Middle frontal gyrus (tissue), 1 donor: ENCODE results near the gene NF2.
A peak's percentile ranks its signal among the peaks of the same experiment; 100 is the strongest.

Source experiments
- DNase-seq: peaks from one replicate; pipeline ENCODE4 v3.0.0-alpha.2; 2015; ENCODE audit warnings: low spot score; ENCODE audit errors: extremely low spot score

NF2 gene

DNA sequence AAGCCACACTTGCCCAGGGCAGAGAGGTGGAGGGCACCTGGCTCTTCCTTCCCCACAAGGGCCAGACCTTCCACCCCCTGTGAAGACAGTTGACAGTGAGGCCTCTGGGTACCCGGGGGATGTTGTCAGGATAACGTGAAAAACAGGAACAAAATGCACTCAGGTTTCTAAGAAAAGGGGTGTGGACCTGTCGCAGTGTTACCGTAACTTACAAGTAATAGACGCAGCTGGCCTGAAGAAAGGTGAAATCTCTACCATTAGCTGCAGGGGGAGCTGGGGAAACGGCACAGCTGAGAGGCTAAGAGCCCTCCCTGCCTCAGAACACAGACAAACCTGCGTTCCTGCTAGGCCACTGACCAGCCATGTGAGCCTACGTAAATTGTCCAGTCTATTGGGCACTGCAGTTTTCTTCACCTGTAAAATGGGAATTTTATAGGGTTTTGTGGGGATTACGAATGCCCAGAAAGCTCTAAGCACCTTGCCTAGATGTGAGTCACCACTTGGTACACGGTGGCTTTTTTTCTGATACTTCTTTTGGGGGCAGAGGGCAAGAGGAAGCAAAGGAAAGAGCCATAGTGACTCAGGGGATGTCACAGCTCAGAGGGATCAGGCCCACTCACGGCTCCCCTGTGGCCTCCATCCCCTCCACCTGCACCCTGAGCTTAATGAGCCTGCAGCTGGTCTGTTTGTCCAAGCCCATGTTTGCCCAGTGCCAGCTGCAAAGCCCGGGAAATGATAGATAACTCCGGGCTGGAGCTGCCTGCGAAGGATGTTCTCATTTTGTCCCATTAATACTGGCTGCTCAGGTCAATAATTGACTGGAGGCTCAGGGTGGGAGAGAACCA is 97.9 kb downstream of the NF2 start:
- no peak for DNase-seq

DNA sequence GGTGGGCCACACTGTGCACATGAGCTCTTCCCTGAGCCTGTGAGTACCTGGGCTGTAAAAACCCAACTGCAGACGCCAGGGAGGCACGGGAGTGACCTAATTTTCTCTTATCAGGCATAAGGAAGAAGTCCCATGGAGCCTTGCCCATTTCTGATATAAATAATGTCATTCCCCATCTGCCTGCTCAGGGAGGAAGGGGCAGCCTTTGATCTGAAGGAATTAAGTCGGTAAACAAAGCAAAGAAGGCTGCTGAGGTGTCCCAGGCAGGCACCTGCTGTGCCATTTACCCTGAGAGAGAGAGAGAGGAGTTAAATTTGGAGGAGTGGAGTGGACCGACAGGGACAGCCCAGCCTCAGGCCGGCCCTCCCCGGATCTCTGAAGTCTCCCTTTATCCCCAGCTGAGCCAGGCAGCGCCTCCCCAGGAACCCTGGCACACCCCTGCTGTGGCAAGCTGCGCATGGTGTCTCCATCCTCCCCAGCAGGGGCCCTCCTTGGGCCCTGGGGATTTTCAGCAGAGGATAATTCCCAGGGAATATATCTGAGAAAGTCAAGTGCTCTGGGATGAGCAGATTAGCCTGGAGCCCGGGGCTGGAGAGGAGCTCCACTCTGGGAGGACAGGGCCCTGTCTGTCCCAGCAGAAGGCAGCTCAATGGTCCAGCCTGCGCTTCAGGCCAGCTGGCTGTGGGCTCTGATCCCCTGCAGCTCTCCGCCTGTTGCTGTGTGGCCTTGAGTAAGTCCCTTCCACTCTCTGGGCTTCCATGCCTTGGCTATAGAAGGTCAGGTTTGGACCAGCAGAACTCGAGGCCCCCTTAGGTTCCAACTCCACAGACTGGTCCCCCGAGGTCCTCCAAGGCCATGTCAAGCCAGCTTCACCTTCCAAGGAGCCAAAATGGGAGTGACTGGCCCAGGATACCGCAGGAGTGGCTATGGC is 98.8 kb downstream of the NF2 start:
- no peak for DNase-seq

DNA sequence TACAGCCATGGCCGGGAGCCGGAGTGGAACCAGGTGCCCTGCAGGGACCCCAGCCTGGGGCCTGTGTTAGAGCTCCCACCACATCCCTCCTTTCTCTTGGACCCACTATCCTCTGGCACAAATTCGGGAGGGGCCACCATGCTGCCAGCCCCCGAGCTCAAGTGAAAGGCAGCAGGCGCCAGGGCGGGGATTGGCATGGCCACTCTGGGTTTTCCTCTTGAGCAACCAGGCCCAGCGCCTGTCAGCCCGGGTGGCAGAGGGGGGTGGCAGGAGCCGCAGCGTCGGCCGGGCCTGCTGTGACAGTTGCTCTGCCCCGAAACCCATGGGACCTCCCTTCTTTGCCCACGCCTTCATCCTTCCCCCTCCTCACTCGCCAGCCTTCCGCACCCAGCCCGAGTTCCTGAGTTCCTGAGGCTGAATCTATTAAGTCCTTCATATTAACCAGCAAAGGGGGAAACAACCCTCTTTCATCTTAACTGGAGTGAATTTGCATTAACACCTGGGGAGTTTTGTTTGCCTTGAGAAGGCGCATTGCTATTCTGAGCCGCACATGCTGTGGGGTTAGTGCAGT is 99.6 kb downstream of the NF2 start:
- no peak for DNase-seq

DNA sequence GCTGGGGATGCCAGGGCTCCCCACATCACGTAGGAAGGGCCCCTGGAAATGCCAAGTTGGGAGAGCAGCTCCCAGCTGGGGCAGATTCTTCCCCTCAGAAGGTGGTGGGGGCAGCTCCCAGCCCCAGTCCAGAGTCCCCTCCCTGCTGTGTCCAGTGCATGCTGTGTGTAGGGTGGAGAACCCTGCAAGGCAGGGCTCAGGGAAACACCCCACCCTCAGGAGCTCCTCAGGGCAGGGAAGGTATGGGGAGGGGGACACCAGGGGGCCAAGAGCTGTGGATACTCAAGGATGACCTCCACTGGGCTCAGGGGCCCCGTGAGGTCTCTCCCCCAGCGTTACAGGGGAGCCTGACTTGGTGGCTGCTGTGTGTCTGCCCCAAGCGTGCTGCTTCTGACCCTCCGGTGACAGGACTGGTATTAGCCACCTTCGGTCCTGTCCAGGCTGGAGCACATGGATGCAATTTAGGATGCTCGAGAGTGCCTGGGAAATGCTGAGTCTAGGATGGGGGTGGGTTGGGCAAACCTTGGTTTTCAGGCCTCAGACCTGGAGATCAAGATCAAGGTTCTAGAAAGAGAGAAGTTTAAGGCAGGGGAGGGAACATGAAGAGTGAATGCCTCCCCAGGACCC is 100.2 kb downstream of the NF2 start:
- no peak for DNase-seq

DNA sequence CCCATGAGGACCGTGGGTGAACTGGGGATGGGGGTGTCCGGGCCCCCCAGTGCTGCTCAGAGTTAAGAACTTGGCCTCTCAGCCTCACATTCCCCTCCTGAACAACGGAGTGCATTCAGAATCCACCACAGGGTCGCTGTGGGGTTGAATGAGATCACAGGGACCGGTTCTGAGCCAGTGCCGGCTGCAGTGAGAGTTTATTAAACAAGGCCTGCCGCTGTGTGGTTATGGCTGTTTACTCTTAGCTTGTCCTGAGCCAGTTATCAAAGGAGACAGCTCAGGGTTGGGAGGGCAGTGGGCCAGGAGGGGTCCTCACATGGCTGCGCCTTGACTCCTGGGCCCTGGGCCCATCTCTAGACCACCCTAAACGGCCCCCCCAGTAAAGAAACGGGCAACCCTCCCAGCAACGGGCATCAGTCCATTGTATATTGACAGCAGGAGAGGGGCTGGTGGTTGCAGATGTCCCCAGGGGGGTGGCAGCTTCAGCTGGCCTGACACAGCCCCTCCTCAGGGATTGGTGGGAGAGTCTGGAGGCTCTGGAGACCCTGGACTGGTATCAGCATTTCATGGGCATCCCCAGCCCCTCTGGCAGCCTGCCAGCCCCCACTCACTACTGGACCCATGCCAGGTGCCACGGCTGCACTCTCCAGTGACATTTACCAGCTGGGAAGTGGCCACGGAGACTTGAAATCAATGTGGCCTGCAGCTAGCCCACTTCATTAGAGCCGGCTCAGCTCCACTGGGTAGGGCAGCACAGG is 101.3 kb downstream of the NF2 start:
- DNase-seq: peak; percentile 47

DNA sequence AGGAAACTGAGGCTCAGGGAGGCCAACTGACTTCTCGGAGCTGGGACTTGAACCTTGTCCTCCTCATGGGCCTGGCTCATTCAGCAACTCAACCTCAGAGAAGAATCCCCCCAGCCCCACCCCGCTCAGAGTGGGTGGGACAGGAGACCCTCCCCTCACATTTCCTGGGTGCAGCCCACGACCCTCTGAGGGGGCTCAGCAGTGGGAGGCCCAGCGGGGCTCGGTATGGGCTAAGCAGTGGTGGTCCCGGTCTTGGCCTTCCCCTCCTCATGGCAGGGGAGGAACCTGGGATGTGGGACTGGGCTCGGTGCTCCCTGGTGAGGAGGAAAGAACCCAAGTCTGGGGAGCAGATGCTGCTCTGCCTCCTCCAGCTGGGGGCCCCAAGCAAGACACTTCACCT is 102.2 kb downstream of the NF2 start:
- DNase-seq: no peak

DNA sequence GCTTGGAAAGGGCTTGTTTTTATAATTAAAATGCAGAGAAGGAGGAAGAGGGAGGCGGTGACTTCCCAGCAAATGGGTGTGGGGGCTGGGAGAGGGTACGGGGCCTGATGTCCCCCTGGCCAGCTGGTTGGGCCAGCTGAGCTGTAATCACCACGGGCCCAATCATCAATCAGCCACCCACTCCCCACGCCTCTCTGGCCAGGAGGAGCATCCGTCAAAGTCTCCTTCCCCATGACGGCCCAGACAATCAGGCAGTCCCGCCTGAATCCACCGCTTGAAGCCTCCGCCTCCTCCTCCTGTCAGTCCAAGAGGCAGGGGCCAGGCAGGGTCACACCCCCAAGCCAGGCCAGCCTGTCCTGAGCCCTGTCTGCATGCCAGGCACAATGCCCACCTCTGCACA is 103.1 kb downstream of the NF2 start:
- DNase-seq: no peak

DNA sequence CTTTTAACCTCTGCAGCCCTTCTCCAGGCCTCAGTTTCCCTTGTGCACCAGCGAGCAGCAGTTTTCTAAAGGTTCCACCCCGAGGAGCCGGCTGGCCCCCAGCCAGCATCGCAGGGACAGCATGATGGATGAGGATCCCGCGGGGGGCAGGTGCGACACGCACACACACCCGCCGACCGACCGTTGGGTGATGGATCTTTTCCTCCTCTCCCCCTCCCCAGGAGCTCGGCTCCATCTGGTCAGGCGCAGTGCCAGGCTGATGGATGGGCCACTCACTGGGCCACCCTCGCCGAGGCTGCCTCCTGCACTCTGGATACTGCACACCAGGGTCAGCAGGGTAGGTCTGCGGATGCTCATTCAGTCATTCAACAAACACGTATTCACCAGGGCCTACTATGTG is 103.6 kb downstream of the NF2 start:
- DNase-seq: no peak

DNA sequence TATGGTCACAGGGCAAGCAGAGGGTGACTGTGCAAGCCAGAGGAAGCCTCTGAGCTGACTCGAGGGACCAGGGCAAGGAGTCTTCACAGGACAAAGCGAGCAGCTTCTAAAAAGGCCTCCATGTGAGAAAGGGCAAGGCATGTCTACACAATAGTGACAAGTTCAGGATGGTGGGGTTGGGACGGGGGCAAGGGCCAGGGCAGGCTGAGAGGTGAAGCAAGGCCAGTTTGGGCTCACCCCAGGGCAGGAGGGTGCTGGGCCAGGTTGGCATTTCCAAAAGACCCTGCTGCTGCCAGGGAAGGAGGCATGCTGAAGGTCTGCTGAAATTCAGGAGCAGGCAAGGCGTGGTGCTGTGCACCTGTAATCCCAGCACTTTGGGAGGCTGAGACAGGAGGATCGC is 104.0 kb downstream of the NF2 start:
- no peak for DNase-seq

DNA sequence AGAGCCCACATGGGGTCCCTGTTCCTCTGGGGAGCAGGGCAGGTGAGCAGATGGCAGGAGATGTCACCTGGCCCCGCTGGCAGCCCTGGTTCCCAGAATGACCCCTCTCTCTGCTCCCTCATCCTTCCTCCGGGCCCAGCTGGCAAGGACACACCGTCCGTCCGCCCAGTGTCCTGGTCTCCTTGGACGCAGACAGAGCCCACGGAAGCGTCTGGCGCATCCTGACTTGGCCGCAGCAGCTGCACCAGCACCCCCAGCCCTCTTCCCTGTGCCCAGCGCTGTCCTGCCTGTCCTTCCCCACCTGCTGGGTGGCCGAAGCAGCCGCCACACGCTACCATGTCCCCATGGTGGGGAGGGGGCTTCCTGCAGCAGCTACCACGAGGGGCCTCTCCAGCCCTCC is 106.8 kb downstream of the NF2 start:
- no peak for DNase-seq

DNA sequence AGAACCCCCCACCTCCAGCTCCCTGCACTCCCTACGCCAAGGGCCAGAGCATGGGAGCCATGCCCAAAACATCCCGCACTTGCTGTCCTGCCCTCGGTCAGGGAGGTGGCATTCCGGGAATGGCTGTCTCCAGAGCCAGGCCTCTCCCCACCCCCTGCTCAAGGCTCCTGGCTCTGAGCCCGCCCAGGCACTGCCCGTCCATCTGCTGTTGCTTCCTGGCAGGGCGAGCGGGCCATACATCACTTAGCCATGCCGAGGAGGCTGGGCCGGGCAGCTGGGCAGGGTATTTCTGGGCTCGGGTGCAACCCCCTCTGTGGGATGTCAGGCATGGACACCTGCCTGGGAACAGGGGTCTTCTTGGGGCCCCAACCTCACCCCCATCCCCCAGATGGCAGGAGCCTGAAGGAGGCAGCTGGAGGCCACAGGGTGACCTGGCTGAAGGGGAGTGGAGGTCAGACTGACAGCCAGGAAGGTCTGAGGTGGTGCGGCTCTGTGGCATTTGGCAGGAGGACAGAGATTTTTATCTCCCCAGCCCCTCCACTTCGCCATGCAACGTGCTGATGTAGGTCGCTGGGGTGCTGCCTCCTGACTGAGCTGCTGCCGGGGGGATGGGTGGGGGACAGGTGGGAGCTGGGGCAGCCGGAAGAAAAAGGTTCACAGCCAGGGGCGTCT is 107.6 kb downstream of the NF2 start:
- DNase-seq: no peak

DNA sequence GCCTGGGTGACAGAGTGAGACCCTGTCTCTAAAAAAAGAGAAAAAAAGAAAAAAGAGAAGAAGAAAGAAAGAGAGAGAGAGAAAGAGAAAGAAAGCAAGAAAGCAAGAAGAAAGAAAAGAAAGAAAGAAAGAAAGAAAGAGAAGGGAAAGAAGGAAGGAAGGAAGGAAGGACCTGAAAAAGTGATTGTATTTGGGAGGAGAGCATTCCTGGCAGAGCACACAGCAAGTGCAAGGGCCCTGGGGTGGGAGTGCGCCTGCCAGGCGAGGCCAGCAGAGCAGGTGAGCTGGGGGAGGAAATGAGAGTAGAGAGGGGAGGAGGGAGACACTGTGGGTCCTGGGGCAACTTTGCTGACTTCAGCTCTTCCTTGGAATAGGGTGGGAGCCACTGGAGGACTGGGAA is 108.7 kb downstream of the NF2 start:
- DNase-seq: no peak

DNA sequence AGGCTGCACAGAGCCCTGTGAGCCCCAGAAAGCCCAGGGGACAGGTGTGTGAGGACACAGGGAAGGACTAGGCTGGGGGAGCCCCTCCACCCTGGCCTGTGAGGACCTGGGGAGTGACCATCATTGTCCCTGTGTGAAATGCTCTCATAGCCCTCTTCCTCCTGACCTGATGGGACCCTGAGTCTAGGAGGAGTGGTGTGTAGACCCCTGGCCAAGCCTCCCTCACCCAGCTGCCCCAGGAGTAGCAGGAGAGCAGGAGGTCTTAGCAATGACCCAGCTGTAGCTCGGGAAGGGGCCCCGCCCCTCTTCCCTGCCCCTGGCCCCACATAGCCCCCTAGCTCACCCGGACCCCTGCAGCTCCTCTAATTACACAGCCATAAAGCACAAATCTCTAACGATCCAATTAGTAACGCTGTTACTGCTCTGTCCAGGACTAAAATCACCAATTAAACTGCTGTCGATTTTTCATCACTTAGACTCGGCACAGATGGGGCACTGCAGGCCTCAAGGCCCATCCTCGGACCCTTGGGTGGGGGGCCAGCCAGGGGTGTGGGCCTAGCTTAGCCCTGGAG is 109.8 kb downstream of the NF2 start:
- DNase-seq: no peak

DNA sequence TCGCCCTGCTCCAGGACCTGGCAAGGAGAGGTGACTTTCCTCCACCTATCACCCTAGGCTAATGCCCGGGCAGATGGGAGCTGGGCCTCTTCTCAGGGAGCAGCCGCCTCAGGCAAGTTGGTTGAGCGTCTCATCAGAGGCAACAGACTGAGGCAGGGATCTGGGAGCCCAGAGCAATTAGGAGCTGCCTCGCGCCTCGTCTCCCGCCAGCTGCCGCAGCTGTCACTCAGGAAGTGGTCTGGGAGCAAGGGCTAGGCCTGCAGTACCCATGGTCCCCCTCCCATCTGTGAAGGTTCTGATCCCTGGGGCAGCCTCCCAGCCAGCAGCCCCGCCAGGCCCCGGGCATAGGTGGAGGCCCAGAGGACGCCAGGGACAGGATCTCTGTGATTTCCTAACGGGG is 111.8 kb downstream of the NF2 start:
- DNase-seq: no peak

DNA sequence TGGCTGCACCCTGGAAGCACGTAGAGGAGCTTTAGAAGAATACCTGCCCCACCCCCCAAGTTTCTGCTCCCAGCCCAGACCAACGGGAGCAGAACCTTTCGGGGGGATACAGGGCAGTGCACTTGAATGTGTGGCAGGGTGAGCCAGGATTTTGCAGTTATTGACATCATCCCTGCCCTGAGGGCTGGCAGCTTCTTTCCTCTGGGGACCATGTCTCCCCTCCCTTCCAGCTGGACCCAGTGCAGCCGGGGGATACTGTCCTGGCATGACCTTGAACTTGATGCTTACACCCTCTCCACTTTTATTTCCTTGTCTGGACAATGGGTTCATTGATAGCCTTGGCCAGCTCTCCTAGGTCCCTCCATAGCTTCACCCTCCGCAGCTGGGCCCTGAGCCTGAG is 112.3 kb downstream of the NF2 start:
- no peak for DNase-seq

DNA sequence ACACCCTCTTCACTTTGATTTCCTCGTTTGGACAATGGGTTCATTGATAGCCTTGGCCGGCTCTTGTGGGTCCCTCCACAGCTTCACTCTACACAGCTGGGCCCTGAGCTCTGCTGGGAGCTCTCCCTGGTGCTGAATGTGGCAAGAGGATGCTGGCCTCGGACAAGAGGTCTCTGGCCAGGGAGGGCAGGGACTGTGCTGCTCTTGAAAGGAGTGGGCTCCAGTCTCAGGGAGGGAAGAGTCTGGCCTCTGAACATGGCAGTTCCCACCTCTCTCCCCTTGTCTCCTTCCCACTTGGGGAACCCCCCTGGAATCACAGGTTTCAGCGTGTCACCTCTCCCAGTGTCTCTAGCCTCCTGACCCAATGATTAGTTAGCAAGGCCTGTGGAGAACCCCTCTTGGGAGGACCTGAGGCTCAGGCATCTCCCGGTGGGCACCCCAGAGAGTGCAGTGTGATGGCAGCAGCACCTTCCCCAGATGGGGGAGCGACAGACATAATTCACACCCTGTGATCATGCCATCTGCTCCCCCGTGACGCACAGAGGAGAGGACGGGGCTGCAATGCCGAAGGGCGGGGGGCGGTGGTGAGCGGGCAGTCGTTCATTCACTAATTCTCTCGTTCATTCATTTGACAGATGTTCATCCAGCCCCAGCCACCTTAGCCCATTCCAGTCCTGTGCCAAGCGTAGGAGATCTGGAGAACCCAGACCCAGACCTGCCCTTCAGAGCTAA is 113.5 kb downstream of the NF2 start:
- DNase-seq: peak; percentile 22

DNA sequence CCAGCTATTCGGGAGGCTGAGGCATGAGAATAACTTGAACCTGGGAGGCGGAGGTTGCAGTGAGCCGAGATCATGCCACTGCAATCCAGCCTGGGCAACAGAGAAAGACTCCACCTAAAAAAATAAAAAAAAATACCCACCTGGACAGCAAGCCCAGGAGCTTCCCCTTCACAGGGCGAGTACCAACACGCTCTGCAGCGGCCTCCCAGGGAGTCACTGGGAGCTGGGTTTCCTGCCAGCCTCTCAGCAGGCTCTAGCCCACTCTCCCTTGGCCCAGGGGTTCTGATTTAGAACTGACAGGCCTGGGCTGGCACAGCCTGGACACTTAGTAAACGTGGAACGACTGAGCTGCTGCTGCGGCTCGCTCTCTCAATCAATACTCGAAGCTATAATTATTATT is 114.4 kb downstream of the NF2 start:
- DNase-seq: no peak

DNA sequence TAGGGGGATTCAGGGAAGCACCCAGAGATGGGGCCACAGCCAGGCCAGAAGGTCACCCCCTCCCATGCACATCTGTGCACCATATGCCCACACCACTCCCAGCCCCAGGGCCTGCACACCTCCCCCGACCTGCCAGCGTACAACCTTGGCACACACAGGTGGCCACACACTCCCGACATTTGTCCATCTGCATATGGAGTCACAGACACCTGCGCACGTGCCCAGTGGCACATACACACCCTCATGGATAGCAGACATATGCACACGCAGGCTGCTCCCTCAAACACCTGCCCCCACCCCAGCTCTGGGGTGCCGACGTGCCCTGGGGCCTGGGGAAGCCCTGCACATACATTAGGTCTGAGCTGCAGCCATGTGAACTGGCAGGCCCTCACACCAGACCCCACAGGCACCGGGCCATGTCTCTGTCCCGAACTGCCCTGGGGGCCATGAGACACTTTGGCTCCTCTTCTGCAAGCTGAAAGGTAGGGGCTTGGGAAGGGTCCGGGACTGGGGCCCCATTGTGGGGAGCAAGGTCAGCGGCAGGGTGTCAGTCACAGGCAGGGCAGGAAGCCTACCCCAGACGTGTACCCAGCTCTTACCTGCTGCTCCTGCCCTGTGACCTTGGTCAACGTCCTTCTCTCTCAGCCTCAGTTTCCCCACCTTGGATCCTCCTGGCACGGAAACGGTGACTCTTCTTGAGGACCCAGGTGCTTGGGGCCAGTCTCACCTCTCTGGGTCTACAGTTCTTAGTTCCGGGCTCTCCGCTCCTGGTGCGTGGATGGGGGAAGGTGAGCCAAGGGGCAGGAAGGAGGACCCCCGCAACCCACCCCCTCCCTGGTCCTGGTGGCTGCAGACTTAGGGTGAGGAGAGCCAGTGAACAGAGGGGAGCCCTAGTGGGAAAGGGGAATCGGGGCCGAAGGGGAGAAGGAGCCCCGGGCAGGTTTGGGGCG is 115.8 kb downstream of the NF2 start:
- DNase-seq: no peak
